Liver (tissue), 3 donors: ENCODE results near the gene CDRT15.

Source experiments
- CTCF ChIP-seq: fragments of 150-350 bp; IDR thresholded peaks from 2 replicates; pipeline ENCODE4 v1.5.1; 2017; ENCODE audit warnings: improper control_type of control experiment, low read depth, low read length; ENCODE audit not compliant: missing input control
- EGR1 ChIP-seq, 2 donors: IDR thresholded peaks; 2 replicates each; pipeline ENCODE4 v1.6.1; 2016 to 2018; ENCODE audit warnings: antibody characterized with exemption in 2 of 2, low read depth in 2 of 2
- GABPA ChIP-seq, 2 donors: IDR thresholded peaks in 1 of 2; conservative IDR thresholded peaks in 1 of 2; 2 replicates each; pipeline ENCODE4 v1.6.1; 2016; ENCODE audit warnings: antibody characterized with exemption in 2 of 2, mild to moderate bottlenecking in 1 of 2, moderate library complexity in 1 of 2
- HNF4A ChIP-seq, 2 donors: conservative IDR thresholded peaks; 2 replicates each; pipeline ENCODE4 v1.6.1; 2016; ENCODE audit warnings: antibody characterized with exemption in 2 of 2, mild to moderate bottlenecking in 2 of 2
- HNF4G ChIP-seq: IDR thresholded peaks from 2 replicates; pipeline ENCODE4 v1.6.1; 2016; ENCODE audit warnings: antibody characterized with exemption
- RXRA ChIP-seq, 2 donors: IDR thresholded peaks; 2 replicates each; pipeline ENCODE4 v1.6.1; 2017 to 2018; ENCODE audit warnings: antibody characterized with exemption in 2 of 2, mild to moderate bottlenecking in 1 of 2
- SP1 ChIP-seq: IDR thresholded peaks from 2 replicates; pipeline ENCODE4 v1.6.1; 2018; ENCODE audit warnings: antibody characterized with exemption, mild to moderate bottlenecking
- TAF1 ChIP-seq: conservative IDR thresholded peaks from 2 replicates; pipeline ENCODE4 v1.6.1; 2016; ENCODE audit warnings: antibody characterized with exemption, mild to moderate bottlenecking
- YY1 ChIP-seq: IDR thresholded peaks from 2 replicates; pipeline ENCODE4 v1.6.1; 2016; ENCODE audit warnings: antibody characterized with exemption, mild to moderate bottlenecking
- TF ChIP-seq, protein P1 (sequence below): IDR thresholded peaks from 2 replicates; pipeline ENCODE4 v1.6.1; 2016; ENCODE audit warnings: antibody characterized with exemption, mild to moderate bottlenecking
- TF ChIP-seq, protein P2 (sequence below): IDR thresholded peaks from 2 replicates; pipeline ENCODE4 v1.6.1; 2016; ENCODE audit warnings: antibody characterized with exemption
- donor health status: healthy.
- donor health status: healthy.

GRCh38 chr17:14209215-14209614, 27.4 kb downstream of the CDRT15 start:
- TF ChIP-seq SP1 (peak; percentile 50), CTCF (no peak), EGR1 (IDR thresholded peaks at IDR 0.05; ENCODE audit: low read depth in 2 of 2) (no peak), HNF4G (peak; percentile 20), TAF1 (no peak), RXRA (IDR thresholded peaks at IDR 0.05) (peak in 1 of 2 donors; percentile 76), GABPA (IDR thresholded peaks at IDR 0.05 in 1 of 2, conservative IDR thresholded peaks at IDR 0.05 in 1 of 2) (no peak), YY1 (peak; percentile 78), HNF4A (conservative IDR thresholded peaks at IDR 0.05) (peak; percentile 64 to 78)
- TF ChIP-seq, protein P1, sequence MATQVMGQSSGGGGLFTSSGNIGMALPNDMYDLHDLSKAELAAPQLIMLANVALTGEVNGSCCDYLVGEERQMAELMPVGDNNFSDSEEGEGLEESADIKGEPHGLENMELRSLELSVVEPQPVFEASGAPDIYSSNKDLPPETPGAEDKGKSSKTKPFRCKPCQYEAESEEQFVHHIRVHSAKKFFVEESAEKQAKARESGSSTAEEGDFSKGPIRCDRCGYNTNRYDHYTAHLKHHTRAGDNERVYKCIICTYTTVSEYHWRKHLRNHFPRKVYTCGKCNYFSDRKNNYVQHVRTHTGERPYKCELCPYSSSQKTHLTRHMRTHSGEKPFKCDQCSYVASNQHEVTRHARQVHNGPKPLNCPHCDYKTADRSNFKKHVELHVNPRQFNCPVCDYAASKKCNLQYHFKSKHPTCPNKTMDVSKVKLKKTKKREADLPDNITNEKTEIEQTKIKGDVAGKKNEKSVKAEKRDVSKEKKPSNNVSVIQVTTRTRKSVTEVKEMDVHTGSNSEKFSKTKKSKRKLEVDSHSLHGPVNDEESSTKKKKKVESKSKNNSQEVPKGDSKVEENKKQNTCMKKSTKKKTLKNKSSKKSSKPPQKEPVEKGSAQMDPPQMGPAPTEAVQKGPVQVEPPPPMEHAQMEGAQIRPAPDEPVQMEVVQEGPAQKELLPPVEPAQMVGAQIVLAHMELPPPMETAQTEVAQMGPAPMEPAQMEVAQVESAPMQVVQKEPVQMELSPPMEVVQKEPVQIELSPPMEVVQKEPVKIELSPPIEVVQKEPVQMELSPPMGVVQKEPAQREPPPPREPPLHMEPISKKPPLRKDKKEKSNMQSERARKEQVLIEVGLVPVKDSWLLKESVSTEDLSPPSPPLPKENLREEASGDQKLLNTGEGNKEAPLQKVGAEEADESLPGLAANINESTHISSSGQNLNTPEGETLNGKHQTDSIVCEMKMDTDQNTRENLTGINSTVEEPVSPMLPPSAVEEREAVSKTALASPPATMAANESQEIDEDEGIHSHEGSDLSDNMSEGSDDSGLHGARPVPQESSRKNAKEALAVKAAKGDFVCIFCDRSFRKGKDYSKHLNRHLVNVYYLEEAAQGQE = peak; percentile 72
- TF ChIP-seq, protein P2, sequence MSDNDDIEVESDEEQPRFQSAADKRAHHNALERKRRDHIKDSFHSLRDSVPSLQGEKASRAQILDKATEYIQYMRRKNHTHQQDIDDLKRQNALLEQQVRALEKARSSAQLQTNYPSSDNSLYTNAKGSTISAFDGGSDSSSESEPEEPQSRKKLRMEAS = peak; percentile 46
